Stimulated activated CD8-positive, alpha-beta memory T cell treated with anti-CD3 and anti-CD28 coated beads, Interleukin-4, amount 100 ng/mL, for 1 hour (primary cell): ENCODE measurements around the gene ALKBH7.

ENCODE experiments used
- DNase-seq, 2 donors: peaks; one replicate each; pipeline ENCODE4 v3.0.0-alpha.2; 2020; ENCODE audit warnings: low read depth in 2 of 2, low spot score in 1 of 2

ALKBH7 gene

GRCh38 chr19:6424195-6424938 lies 51.8 kb downstream of the ALKBH7 start, which contains the start of gene KHSRP:
TSS of gene KHSRP (minus strand) at chr19:6424811. CDS start at chr19:6424701, 110 bp downstream.
- DNase-seq = no peak
